HG03342 (cell line): ENCODE measurements around the gene SNIP1.
"Not testable (repeated sequence)": the region's sequence is repeated elsewhere in the genome, so short reads cannot be mapped to it uniquely, and the experiment has no call there.

Source experiments
- ATAC-seq: cut with Tn5 transposase; IDR thresholded peaks from one replicate; pipeline ENCODE4 v1.9.1; 2021; ENCODE audit warnings: mild to moderate bottlenecking, moderate library complexity; ENCODE audit not compliant: unreplicated experiment

Gene SNIP1

DNA sequence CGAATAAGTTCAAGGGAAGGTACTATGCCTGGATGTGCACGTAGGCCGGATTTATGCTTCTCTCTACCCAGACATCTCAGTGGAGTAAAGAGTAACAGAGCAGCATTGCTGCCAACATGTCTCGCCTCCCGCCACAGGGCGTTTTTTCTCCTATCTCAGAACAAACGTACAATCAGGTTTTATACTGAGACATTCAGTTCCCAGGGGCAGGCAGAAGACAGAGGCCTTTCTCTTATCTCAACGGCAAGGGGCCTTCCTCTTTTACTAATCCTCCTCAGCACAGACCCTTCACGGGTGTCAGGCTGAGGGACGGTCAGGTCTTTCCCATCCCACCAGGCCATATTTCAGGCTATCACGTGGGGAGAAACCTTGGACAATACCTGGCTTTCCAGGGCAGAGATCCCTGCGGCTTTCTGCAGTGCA, 5.9 kb upstream of the SNIP1 start:
- not testable (repeated sequence) for ATAC-seq

- ATAC-seq = no peak
Observed at GRCh38 chr1:37559080-37559479, 5.0 kb upstream of the SNIP1 start.

GRCh38 chr1:37558411-37558810, 4.3 kb upstream of the SNIP1 start:
- no peak for ATAC-seq

DNA sequence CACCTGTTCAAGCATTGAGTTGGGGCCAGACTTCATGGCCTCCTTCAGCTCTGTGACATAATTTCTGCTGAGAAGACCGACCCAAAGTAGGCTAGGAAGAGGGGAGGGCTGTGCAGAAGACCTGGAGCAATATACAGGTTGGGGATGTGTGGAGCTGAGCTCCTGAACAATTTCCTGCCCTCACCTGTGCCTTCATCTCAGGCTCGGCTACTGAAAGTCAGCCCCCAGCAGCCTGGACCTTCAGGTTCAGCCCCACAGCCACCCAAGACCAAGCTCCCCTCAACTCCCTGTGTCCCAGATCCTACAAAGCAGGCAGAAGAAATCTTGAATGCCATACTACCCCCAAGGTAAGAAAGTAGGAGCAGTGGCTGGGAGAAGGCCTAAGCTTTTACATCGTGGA, 3.3 kb upstream of the SNIP1 start:
- ATAC-seq = no peak

DNA sequence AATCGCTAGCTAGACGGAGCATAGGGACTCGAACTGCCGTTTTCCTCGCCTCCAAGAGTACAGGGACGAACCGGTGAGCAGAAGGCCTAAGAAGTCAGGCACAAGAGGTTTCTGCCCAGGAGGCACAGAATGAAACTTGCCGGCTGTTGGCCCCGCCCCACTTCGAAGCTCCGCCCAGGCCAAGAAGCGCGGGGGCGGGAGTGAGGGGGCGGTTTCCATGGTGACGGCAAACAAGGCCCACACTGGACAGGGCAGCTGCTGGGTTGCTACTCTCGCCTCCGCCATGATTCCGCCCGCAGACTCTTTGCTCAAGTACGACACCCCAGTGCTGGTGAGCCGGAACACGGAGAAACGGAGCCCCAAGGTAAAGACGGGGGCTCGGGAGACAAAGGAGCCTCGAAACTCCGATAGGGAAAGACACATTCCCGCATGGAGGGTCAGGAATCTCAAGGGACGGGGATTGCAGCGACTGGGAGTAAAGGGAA, 2.7 kb upstream of the SNIP1 start, which contains the start of gene DNALI1:
Gene DNALI1 (plus strand): TSS at position 229 of the 485 bp plus-strand sequence. CDS start 55 bp downstream, at position 284.
- no peak for ATAC-seq

DNA sequence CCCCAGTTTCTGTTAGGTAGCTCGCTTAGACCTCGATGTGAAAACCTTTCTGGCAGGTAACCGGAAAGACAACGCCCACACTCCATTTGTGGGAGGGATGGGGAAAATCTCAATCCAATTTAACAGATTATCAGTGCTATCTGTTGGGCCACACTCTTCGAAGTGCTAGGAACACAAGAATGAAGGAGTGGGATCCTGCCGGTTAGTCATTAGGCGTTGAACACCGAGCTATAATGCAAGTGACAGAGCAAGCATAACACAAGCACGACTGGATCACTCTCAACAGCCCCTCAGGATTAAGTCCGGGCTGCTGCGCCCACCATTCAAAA, 531 bp downstream of the SNIP1 start:
- no peak for ATAC-seq

- ATAC-seq = no peak
Observed at GRCh38 chr1:37549341-37549740, 4.8 kb downstream of the SNIP1 start.

DNA sequence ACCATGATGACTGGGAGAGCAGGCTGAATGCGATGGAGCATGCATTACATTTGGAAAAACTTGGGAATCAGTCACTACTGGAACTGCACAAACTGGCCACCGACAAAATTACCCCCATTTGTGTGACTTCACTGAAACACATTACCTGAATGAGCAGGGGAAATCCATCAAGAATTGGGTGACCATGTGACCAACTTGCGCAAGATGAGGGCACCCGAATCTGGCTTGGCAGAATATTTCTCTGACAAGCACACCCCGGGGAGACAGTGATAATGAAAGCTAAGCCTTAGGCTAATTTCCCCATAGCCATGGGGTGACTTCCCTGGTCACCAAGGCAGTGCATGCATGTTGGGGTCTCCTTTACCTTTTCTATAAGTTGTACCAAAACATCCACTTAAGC, 9.1 kb downstream of the SNIP1 start:
- no peak for ATAC-seq

GRCh38 chr1:37544530-37544929, 9.6 kb downstream of the SNIP1 start:
- ATAC-seq = no peak

DNA sequence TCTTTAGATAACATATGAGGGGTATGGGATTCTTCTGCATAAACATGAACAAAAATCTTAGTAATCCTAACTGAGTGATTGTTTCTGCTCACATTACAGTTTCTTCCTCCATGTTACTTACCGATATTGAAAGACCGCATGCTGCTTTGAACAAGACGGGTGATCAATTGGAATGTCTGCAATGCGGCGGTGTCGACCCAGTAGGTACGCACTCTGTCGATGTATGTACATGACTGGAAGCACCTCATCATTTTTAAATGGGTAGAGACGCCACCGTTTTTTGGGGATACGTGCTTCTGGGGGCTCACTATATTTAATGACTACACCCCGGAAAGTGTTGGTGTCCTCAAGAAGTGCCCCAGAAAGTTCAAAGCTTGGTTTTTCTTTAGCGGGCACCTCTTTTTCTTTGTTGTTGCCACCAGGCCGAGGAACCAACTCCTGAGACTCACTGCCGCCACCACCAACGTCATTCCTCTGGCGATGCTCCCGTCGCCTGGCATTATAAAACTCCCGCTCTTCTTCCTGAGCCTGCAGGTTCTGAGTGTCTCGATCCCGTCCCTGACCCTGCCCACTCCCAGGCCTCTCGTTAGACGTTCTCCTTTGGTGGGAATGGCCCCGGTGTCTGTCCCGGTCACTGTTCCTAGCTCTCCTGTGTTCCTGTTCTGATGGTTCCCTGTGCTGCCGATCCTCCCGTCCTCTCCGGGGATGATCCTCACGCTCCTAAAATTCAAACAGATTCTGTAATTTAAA, 13.9 kb downstream of the SNIP1 start:
- no peak for ATAC-seq

DNA sequence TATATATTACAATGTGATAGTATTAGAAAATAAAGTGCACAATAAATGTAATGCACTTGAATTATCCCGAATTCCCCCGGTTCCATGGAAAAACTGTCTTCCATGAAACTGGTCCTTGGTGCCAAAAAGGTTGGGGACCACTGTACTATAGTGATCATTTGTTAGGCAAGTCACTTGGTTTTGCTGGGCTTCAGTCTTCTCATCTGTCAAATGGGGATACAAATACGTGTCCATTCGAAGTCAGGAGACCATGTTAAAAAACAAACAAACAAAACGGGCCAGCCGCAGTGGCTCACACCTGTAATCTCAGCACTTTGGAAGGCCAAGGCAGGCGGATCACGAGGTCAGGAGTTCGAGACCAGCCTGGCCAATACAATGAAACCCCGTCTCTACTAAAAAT, 14.9 kb downstream of the SNIP1 start:
- ATAC-seq = not testable (repeated sequence)

DNA sequence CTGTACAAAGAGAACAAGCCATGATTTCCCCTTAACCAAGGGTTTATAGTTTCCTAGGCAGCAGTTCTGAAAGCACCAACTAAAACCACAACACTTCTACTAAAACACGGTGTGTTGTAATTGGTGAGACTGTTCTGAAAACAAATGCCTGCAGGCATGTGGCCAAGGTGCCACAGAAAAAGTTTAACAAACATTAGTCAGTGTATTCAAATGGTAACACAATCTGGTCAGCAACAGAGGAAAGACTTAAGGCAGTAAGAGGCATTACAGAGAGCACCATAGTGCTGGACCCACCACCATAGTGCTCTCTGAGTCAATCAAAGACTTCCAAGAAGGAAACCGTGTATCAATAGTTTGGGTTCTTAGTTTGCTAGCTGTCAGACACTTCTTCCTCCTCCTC, 16.7 kb downstream of the SNIP1 start:
- no peak for ATAC-seq

DNA sequence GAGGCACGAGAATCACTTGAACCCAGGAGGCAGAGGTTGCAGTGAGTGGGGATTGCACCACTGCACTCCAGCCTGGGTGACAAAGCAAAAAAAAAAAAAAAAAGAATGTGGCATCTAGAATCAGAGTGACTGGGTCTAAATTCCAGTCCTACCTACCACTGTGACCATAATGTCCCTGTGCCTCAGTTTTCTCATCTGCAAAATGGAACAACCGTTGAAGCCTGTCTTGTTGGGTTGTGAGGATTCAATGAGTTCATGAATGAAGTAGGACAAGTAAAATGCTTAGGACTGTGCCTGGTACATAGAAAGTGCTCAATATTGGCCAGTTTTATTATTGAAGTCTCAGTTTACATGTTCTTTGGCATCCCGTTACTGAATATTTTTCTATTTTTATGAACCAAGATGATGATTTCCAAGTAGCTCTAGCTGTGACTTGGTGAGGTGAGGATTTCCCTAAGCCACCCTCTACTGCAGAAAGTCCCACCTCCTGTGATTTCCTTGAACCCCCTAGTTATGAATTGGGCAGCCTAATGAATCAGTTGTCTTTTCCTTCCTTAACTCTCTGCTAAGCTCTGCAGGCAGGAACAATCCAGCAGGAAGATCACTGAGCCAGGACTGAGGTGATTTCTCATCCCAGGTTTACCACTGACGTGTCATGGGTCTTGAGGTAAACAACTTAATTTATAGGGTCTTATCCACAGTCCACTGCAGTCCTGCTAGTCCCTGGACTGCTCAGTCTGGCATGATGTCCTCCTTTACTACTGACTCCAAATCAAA, 20.6 kb downstream of the SNIP1 start:
- no peak for ATAC-seq

DNA sequence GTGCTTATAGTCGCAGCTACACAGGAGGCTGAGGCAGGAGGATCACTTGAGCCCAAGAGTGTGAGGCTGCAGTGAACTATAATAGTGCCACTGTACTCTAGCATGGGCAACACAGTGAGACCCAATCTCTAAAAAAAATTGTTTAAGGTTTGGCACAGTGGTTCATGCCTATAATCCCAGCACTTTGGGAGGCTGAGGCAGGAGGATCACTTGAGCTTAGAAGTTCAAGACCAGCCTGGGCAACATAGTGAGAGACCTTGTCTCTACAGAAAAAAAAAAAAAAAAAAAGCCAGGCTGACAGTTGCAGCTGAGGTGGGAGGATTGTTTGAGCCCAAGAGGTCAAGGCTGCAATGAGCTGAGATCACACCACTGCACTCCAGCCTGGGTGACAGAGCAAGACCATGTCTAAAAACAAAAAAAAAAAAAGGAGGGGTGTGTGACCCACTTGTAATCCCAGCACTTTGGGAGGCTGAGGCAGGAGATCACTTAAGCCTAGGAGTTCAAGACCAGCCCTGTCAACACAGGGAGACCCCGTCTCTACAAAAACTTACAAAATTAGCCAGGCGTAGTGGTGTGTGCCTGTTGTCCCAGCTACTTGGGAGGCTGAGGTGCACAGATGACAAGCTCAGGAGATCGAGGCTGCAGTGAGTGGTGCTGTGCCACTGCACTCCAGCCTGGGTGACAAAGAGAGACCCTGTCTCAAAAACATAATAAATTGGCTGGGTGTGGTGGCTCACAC, 21.5 kb downstream of the SNIP1 start:
- not testable (repeated sequence) for ATAC-seq

GRCh38 chr1:37529888-37530287, 24.2 kb downstream of the SNIP1 start:
- ATAC-seq = not testable (repeated sequence)

DNA sequence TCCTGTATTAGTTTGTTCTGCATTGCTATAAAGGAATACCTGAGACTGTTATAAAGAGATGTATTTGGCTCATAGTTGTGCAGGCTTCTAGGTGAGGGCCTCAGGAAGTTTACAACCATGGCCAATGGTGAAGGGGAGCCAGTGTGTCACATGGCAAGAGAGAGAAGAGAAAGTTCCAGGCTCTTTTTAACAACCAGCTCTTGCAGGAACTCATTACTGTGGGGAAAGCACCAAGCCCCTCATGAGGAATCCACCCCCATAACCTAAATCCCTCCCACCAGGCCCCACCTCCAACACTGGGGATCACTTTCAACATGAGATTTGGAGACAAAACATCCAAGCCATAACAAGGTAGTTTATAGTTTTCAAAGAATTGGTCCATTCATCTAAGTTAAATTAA, 34.5 kb downstream of the SNIP1 start:
- no peak for ATAC-seq

- ATAC-seq = not testable (repeated sequence)
Observed at GRCh38 chr1:37518929-37519328, 35.2 kb downstream of the SNIP1 start.

DNA sequence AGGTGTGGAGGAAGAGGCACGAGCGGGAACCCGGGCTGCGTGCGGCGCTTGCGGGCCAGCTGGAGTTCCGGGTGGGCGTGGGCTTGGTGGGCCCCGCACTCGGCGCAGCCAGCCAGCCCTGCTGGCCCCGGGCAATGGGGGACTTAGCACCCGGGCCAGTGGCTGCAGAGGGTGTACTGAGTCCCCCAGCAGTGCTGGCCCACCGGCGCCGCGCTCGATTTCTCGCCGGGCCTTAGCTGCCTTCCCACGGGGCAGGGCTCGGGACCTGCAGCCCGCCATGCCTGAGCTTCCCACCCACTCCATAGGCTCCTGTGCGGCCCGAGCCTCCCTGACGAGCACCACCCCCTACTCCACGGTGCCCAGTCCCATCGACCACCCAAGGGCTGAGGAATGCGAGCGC, 35.9 kb downstream of the SNIP1 start:
- not testable (repeated sequence) for ATAC-seq

GRCh38 chr1:37517569-37517968, 36.5 kb downstream of the SNIP1 start:
- no peak for ATAC-seq

GRCh38 chr1:37515185-37516034, 38.7 kb downstream of the SNIP1 start:
- no peak for ATAC-seq
